T-helper 22 cell (primary cell): ENCODE results near the gene HPSE2.

Source experiments
- DNase-seq: peaks from one replicate; pipeline ENCODE4 v3.0.0-alpha.2; 2020; ENCODE audit warnings: low read depth

Gene HPSE2

GRCh38 chr10:98410135-98410743 is 825.4 kb downstream of the HPSE2 start:
- DNase-seq: no peak

GRCh38 chr10:98408799-98409198 is 826.9 kb downstream of the HPSE2 start:
- no peak for DNase-seq

- no peak for DNase-seq
These were observed 827.9 kb downstream of the HPSE2 start for GRCh38 chr10:98407744-98408241.
